IPS DF 4.7 (cell line): Measurements from ENCODE around the gene PRSS36.
"Not testable (repeated sequence)": the region's sequence is repeated elsewhere in the genome, so short reads cannot be mapped to it uniquely, and the experiment has no call there.

ENCODE experiments used
- DNase-seq: peaks from one replicate; pipeline ENCODE4 v3.0.0-alpha.2; 2013; ENCODE audit warnings: low spot score; ENCODE audit errors: extremely low read depth

PRSS36 gene

DNA sequence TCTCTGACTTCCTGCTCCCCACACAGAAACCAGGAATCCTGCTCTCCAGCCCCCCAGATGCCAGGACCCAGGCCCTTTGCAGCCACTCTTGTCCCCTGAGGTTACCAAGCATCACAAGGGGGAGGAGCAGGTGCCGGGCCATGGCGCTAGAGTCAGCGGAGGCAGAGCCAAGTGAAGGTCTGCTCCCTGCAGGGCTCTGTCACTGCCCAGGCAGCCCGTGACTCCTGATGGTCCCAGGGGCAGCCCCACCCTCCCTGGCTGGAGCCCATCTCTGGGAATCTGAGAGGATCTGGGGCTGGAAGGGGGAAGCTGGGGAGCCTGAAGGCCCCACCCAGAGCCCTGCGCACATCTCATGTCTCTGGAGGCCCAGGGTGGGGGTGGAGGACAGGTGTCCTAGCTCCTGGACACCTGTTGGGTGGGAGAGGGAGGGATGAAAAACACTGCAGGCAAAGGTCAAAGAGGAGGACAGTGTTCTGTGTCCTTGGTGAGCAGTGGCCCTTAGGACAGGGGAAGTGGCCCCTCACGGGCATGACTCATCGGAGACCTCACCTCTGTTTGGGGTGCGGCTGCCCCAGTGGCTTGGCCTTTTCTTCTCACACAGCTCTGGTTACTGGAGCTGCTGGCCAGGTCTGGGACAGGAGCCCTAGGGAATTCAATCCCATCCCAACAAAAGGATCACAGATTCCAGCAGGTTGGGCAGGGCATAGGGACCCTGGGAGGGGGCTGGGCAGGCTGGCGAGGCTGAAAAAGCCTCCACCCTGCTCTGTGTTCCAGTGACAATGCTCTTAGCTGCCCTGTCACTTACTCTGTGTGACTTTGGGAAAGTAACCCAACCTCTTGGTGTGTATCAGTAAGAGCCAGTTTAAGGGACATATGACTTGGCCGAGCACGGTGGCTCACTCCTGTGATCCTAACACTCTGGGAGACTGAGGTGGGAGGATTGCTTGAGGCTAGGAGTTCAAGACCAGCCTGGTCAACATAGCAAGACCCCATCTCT lies at the start of gene PRSS36:
PRSS36 (minus strand) TSS at position 173 of the 997 bp plus-strand sequence; CDS start at position 142, 31 bp downstream.
- DNase-seq = no peak

DNA sequence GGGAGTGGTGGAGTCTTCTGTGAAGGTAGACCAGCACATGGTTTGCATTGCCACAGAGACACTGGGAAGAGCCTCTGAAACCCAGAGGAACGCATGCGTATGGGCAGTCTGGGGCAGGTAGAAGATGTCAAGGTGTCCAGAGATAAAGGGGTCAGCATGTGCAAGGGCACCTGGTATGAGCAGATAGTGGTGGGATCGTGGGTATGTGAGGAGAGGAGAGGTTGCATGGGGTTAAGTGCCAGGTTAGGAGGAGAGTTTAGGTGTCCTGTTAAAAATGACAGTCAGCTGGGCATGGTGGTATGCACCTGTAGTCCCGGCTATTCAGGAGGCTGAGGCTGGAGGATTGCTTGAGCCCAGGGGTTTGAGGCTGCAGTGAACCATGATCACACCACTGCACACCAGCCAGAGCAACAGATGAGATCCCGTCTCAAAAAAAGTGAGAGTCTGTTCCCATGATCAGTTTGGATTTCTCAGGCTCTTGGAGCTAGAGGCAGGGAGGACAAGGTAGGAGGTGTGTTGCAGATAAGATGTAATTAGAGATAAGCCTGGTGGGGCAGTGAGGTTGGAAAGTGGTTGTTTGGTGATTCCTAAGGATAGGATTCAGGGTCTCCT lies 49.7 kb upstream of the PRSS36 start:
- DNase-seq = no peak

DNA sequence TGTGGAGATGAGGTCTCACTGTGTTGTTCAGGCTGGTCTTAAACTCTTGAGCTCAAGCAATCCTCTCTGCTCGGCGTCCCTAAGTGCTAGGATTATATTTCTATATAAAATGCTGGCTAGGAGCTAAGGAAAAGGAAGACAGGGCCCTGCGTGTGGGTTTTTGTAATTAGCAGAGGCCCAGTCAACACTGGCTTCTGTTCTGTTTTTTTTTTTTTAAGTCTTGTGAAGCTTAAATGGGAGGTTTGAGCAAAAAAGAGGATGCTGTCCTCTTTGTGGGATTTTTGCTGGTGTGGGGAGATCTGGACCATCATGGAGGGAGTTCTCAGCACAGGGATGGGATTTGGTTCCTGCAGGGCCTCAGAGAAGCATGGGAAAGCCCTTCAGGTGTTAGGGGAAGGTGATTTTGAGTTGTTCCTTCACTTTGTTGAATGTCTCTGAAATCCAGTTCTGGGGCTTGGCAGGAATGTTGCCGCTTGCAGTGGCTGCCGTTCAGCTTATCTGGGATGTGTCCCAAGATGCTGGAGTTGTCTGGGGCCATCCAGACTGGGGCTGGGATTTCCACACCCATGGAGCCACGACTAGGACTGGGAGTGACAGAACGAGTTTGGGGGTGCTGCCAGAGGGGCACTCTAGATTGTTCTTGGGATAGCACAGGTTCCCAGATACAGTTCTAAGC lies 48.5 kb upstream of the PRSS36 start:
- no peak for DNase-seq

DNA sequence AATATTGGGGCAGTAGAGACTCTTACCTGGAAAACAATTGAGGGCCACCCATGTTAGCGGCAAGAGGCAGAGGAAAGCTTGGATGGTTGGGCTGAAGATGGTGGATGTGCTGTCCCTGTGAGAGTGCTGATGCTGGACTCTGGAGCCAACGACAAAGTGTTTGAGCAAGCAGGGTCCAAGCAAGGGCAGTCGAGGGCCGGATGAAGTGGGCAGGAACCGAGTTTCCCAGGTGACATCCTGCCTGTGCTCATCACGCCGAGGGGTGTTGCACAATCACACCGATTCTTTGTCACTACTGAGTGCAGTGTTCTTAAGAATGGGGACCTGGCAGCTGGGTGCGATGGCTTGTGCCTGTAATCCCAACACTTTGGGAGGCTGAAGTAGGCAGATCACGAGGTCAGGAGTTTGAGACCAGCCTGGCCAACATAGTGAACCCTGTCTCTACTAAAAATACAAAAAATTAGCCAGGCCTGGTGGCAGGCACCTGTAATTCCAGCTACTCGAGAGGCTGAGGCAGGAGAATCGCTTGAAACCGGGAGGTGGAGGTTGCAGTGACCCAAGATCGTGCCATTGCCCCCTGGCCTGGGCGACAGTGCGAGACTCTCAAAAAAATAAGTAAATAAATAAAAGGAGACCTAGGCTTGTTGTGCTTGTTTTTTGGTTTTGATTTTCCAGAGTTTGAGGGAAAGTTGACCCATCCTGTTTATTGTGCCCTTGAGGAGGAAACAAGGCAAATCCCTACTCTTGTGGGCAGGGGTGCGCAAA lies 46.6 kb upstream of the PRSS36 start:
- DNase-seq = no peak

DNA sequence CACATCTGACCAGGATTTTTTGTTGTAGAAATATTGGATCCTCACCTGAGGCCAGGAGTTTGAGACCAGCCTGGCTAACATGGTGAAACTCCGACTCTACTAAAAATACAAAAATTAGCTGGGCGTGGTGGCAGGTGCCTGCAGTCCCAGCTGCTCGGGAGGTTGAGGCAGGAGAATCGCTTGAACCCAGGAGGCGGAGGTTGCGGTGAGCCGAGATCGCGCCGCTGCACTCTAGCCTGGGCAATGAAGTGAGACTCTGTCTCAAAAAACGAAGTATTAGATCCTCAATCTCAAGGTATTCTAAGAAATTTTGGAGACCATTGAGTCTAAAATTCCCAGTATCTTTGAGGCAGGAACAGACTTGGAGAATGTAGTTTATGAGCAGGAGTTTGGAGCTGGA lies 46.0 kb upstream of the PRSS36 start:
- DNase-seq = not testable (repeated sequence)

DNA sequence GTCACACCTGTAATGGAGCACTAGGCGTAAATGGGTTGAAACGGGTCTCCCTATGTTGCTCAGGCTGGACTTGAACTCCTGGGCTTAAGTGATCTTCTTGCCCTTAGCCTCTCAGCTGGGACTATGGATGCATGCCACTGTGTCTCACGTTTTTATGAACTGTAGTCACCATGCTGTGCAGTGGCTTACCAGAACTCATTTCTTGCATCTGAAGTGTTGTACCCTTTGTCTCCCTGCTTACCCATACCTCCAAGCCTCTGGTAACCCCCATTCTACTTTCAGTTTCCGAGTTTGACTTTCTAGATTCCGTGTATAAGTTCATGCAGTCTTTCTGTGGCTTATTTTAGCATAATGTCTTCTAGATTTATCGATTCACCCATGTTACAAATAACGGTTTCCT lies 45.0 kb upstream of the PRSS36 start:
- no peak for DNase-seq

DNA sequence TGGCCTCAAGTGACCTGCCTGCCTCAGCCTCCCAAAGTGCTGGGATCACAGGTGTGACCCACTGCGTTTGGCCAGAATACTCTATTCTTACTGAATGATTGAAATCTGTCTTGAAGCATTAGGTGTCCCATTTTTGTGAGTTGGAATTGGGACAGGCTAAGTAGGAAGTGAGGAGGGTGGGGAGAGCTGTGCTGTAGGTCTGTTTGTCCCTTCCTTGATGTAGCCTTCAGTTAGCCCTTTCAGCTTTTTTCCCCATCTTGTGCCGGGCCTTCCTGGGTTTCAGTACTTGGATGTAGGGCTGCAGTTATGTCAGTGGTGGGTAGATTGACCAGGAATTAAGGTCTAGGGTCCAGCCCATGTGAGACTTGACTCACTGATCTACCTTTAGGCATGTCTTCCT lies 44.0 kb upstream of the PRSS36 start:
- DNase-seq = no peak

DNA sequence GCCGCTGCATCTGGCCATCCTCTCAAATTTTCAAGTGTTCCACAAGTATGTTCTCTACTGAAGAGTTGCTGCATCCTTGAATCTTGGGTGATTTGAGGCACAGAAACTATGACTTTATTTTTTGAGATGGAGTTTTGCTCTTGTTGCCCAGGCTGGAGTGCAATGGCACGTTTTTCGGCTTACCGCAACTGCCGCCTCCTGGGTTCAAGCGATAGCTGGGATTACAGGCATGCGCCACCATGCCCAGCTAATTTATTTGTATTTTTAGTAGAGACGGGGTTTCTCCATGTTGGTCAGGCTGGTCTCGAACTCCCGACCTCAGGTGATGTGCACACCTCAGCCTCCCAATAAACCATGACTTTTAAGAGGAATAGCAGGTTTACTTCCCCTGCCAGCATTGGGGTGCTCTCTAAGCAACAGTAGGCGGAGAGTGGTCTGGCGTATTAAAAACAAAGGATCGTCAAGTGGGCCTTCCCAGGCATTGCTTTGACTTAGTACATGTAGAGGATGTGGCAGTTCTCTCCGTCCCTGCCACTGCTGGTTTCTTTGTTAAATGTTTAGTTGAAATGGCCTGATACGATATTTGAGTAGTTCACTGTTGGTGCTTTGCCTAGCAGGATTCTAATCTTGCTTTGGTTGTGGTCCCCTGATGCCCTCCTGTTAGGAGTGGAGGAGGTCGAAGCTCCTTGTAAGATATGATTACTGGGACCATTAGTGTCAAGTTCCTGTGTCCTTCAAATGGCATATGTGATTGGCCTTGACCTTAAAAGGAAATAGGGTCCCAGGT lies 43.2 kb upstream of the PRSS36 start:
- DNase-seq = no peak

DNA sequence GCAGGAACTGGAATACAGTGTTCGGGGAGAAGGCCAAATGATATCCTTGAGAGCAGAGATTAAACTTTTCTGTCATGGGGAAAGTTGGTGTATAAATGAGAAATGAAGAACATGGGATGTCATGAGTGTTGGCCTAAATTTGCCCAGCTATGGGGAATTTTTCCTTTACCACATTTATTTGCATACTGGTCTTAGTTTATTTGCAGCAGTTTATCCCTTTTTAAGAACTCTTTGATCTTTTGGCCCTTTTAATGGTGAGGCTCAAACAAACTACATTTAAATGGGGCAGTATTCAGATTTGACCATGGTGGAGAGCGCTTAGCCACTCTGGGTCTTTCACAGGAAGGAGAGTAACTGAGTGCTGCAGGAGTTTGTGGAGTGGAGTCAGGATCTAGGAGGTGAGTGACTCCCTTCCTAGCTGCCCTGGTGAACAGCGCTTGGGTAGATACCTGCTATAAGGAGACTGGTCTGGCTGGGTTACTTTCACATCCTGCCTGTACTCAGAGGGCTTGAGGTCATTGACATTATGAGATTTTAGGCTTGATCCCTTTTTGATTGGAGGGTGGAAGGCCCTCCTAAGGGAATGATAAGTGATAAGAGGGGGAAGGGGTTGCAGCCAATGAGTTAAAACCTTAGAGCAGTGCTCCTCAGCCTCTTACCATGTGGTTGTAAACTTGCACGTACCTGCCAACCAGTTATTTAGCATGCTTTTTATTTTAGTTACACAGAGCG lies 42.0 kb upstream of the PRSS36 start:
- DNase-seq = no peak

DNA sequence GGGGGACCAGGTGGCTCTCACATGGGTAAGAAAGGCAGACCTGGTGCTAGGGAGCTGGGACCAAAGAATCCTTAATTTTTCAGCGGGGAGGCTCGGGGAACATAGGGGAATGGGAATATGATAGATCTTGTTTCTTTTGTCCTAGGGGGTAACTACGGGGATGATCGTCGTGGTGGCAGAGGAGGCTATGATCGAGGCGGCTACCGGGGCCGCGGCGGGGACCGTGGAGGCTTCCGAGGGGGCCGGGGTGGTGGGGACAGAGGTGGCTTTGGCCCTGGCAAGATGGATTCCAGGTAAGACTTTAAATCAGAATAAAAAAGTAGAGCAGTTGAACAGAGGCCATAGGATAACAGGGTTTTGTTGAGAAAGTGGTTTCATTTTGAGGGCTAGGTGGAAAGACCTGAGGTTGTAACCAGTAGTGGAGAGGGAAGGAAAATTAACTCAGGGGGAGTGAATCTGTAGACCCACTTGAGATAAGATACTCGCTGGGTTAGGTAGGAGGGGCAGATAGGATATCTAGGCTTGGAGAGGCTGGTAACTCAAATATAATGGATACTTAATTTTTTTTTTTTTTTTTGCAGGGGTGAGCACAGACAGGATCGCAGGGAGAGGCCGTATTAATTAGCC lies 41.1 kb upstream of the PRSS36 start:
- no peak for DNase-seq

DNA sequence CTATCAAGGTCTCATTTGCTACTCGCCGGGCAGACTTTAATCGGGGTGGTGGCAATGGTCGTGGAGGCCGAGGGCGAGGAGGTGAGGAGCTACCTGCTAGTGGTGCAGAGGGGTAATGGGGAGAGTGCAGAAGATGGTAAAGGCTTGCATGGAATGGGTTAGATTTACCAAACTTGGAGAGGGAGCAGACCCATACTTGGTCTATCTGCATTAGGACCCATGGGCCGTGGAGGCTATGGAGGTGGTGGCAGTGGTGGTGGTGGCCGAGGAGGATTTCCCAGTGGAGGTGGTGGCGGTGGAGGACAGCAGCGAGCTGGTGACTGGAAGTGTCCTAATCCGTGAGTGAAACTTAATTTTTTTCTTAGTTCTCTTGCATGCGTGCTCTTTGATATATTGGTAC lies 40.2 kb upstream of the PRSS36 start:
- no peak for DNase-seq

DNA sequence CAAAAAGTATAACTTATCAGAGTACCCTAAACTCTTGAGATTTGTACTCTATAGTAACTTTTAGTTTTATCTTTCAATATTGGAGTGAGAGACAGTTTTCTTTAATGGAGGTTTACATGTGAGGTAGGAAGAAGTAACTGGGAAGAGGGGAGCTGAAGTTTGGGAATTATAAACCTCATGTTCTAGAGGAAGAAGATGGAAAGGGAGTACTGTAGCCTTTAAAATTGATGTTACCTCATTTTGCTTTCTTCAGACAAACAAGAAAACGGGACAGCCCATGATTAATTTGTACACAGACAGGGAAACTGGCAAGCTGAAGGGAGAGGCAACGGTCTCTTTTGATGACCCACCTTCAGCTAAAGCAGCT lies 39.5 kb upstream of the PRSS36 start:
- no peak for DNase-seq

DNA sequence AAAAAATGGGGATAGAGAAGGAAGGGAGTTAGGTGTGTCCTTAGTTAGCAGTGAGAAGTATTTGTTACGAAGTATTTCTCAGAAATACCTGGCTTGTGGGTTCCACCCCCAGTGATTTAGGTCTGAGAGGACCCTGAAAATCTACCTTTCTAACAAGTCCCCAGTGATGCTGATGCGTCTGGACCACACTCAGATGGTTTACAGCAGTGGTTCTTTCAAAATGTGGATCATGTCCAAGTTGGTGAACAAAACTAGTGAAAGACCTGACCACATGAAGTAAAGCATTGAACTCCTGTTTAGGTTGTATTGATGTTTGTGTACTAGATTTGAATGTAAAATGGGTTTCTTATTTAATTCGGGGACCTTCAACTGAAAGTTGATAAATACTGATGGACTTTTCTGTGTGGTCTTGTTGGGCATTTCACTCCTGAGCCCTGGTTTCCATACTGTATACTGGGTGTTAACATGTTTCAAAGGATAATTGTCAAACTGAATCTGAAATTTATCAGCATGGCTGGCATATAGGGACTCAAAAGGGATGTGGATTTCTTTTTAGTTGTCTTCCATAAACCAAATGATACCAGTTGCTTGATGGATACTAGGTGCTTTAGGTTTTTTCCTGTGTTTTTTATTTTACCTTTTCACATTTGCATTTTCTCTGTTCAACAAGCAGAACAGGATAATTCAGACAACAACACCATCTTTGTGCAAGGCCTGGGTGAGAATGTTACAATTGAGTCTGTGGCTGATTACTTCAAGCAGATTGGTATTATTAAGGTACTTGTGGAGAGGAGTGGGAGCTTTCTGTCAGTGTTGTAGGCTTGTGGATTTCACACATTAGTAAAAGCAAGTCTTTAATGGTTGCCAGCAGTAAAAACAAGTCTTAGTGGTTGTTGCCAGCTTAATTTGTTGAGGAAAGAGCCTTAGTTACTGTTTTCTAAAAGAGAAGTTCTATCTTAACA lies 38.9 kb upstream of the PRSS36 start:
- DNase-seq = no peak

DNA sequence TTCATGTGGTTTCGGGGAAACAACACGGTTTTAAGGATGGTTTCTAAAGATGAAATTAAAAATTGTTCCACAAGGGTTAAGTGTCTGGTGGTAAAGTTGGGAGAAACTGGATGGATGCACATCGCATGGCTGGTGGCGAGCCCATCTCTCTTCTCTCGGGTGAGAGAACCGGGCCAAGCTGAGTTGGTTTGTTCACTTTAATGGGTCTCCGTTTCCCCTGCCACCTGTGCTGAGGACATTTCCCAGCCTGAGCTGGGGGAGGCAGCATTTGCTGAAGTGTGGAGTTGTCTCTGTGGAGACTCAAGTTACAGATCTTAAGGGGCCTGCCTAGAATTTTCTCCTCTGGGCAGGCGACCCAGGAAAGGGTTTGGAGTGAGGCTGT lies 37.9 kb upstream of the PRSS36 start:
- no peak for DNase-seq

DNA sequence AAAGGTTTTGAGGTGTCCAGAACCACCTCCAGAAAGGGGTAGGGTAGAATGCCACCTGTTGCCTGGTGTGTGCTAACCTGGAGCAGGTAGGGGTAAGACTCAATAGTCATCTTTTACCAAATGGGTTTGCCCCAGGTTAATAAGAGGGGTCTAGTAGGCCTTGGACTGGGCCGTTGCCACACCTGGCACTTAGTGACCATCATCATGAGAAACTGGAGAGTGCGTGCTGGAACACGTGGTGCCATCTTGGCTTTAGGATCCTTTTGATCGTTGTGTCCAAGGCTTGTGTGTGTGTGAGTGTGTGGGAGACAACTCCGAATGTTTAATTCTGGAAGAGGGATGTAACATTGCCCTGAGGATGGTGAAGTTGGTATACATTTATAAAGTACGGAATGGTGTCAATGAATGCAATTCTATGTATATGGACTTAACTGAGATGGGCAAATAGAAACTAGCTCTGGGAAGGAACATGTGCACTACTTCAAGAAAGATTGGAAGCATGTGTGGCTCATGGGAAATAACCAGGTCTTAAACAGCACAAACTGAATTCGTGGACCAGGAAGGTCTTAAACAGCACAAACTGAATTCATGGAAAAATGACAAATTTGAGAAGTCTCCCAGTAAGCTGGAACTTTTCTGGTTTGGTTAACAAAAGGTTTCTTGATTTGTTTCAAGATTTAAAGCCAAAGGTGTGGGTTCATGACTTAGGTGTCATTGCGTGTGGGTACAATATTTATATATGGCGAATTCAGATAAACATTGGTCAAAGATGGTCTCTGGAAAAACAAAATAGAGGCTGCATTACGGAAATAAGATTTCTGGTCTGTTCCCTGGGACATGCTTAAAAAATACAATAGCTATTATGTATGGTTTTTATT lies 37.3 kb upstream of the PRSS36 start:
- DNase-seq = no peak

DNA sequence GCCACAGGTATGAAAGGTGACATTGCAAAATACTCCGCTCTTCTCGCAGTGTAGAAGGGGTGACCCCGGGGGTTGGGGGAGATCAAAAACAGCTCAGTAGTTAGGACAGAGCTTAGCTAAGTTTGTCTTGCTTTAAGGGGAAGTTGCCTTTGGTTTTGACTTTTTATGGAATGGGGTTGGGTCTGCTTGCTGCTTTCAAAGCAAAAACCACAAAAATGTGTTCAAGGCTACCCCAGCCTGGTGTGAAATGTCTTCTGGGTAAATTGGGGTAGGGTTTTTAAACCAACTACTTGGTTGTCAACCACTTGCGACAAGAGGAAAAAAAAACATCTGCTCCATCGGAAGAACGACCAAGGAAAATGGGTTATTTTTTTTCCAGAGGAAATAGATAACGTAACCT lies 36.3 kb upstream of the PRSS36 start:
- DNase-seq = no peak

DNA sequence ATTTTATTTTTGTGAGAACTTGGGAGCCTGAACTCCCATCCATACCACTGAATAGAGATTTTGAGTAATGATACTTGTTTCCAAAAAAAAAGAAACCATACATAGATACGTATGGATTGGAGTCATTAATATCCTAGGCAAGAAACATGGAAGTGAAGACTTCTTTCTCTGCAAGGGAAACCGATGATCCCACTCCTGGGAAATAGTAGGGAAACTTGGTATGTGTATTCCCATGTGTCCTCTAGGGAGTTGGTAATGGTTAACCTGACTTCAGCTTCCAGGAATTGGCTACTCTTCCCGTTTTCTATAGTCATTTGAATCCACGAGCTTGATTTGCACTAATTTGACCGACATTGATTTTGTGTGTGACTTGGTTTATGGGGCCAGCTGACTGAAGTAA lies 35.5 kb upstream of the PRSS36 start:
- no peak for DNase-seq
